Renal cortex interstitium (tissue), 11 donors: ENCODE measurements around the gene CPPED1. TPM values are rescaled to one million over a fixed set of nuclear protein-coding genes. Genes with fewer than 3 reads are reported as not detected.
"Not testable (repeated sequence)": the region's sequence is repeated elsewhere in the genome, so short reads cannot be mapped to it uniquely, and the experiment has no call there.

Experiments
- DNase-seq, 11 donors: peaks; one replicate each; pipeline ENCODE4 v3.0.0-alpha.2; 2013; ENCODE audit warnings: low read depth in 9 of 11, low spot score in 4 of 11; ENCODE audit errors: extremely low read depth in 1 of 11
- polyA plus RNA-seq, 3 donors: library from polyadenylated mRNA; unstranded; fragments of 120-200 nt; gene quantifications; one replicate each; pipeline ENCODE4 v1.2.1, GENCODE V29; 2013; ENCODE audit not compliant: insufficient read length in 3 of 3

Gene CPPED1
- polyA plus RNA-seq, 3 donors: 21.1 to 25.1 (median 22.8) TPM

GRCh38 chr16:12813321-12813720, 9.6 kb upstream of the CPPED1 start:
- not testable (repeated sequence) for DNase-seq

- DNase-seq: no peak
Observed at GRCh38 chr16:12811441-12812383, 8.0 kb upstream of the CPPED1 start.

- no peak for DNase-seq
Observed at GRCh38 chr16:12805066-12805465, 1.4 kb upstream of the CPPED1 start.

- DNase-seq: no peak
Observed at GRCh38 chr16:12804395-12804794, 708 bp upstream of the CPPED1 start.

- no peak for DNase-seq
Observed at GRCh38 chr16:12802661-12803060, 1.0 kb downstream of the CPPED1 start.

GRCh38 chr16:12802048-12802447, 1.6 kb downstream of the CPPED1 start:
- no peak for DNase-seq

GRCh38 chr16:12801511-12802042, 2.1 kb downstream of the CPPED1 start:
- peak in 2 of 11 donors; percentile 20 to 27 for DNase-seq

- DNase-seq: no peak
Observed at GRCh38 chr16:12800817-12801216, 2.9 kb downstream of the CPPED1 start.

- not testable (repeated sequence) for DNase-seq
Observed at GRCh38 chr16:12799996-12800395, 3.7 kb downstream of the CPPED1 start.

- peak in 4 of 11 donors; percentile 20 to 67 (median 40) for DNase-seq
Observed at GRCh38 chr16:12798846-12799245, 4.8 kb downstream of the CPPED1 start.

GRCh38 chr16:12798171-12798570, 5.5 kb downstream of the CPPED1 start:
- DNase-seq: no peak

- DNase-seq: no peak
Observed at GRCh38 chr16:12796498-12796897, 7.2 kb downstream of the CPPED1 start.

GRCh38 chr16:12794486-12795387, 8.9 kb downstream of the CPPED1 start:
- DNase-seq: no peak

GRCh38 chr16:12793865-12794240, 9.8 kb downstream of the CPPED1 start:
- no peak for DNase-seq

- no peak for DNase-seq
Observed at GRCh38 chr16:12793120-12793864, 10.4 kb downstream of the CPPED1 start.

GRCh38 chr16:12792528-12792927, 11.2 kb downstream of the CPPED1 start:
- DNase-seq: not testable (repeated sequence)

- no peak for DNase-seq
Observed at GRCh38 chr16:12791340-12791739, 12.3 kb downstream of the CPPED1 start.

- DNase-seq: no peak
Observed at GRCh38 chr16:12788758-12789157, 14.9 kb downstream of the CPPED1 start.

GRCh38 chr16:12786081-12786480, 17.6 kb downstream of the CPPED1 start:
- DNase-seq: no peak
